Psoas muscle (tissue), 8 donors: ENCODE data around the gene CAPRIN1. TPM values are rescaled to one million over a fixed set of nuclear protein-coding genes. Genes with fewer than 3 reads are reported as not detected.
"Not testable (repeated sequence)": the region's sequence is repeated elsewhere in the genome, so short reads cannot be mapped to it uniquely, and the experiment has no call there.

Source experiments
- ATAC-seq, 4 donors: fragments of 200-7000 bp; cut with Tn5 transposase; one replicate each; pipeline ENCODE4 v1.9.1; 2020; ENCODE audit warnings: moderate library complexity in 3 of 4, mild to moderate bottlenecking in 2 of 4
- DNase-seq, 2 donors: peaks; one replicate each; pipeline ENCODE4 v3.0.0-alpha.2; 2020
- H3K27ac ChIP-seq: fragments of 200-600 bp; one replicate; pipeline ENCODE4 v1.8.0; 2022
- H3K27me3 ChIP-seq, 3 donors: fragments of 200-600 bp in 1 of 3; one replicate each; pipeline versions ENCODE4 v1.6.1 to v1.8.0; 2013 to 2022; ENCODE audit warnings: low read length in 2 of 3, mild to moderate bottlenecking in 2 of 3, moderate library complexity in 1 of 3; ENCODE audit not compliant: insufficient read depth in 3 of 3
- H3K36me3 ChIP-seq, 2 donors: fragments of 200-600 bp in 1 of 2; one replicate each; pipeline versions ENCODE4 v1.6.1 to v1.8.0; 2013 to 2022; ENCODE audit warnings: low read depth in 1 of 2, mild to moderate bottlenecking in 1 of 2, moderate library complexity in 1 of 2; ENCODE audit not compliant: insufficient read depth in 1 of 2
- H3K4me1 ChIP-seq: fragments of 200-600 bp; one replicate; pipeline ENCODE4 v1.8.0; 2022
- H3K4me3 ChIP-seq: fragments of 200-600 bp; one replicate; pipeline ENCODE4 v1.8.0; 2022; ENCODE audit warnings: mild to moderate bottlenecking
- H3K9me3 ChIP-seq: fragments of 200-600 bp; one replicate; pipeline ENCODE4 v1.8.0; 2022
- CTCF ChIP-seq: fragments of 200-600 bp; IDR thresholded peaks from one replicate; pipeline ENCODE4 v1.8.0; 2022; ENCODE audit warnings: antibody characterized with exemption
- WGBS, 3 donors: extraction: QIAGEN DNeasy Blood & Tissue Kit; methylation state at CpG; one replicate each; pipeline versions ENCODE4 v1.1.6 to v1.1.7; 2013; 5-methylcytosine and 5-hydroxymethylcytosine counted together
- intact Hi-C, 2 donors: fragments of 100-400 bp; cut with DNase I; formaldehyde crosslinking; loops; one replicate each; pipeline versions ENCODE4 v1.11.0 to v1.14.2; 2022
- polyA plus RNA-seq, 3 donors: library from polyadenylated mRNA; stranded (reverse); fragments of 200-250 nt; gene quantifications; one replicate each; pipeline ENCODE4 v1.2.3, GENCODE V29; 2013
- total RNA-seq, 4 donors: library from RNA; stranded (reverse); fragmentation: NEBNext Ultra II Directional in 2 of 4; extraction: Animal tissue kit (Norgen Biotek cat#: 25700) in 2 of 4; gene quantifications; one replicate each; pipeline versions ENCODE4 v1.2.1 to v1.2.4, GENCODE V29; 2021 to 2023
- donor health status: healthy with polysubstance abuse.
- donor health status: DM: no; HTN: no; CAD: no; lungs with moderate emphysema.
- donor health status: Bipolar disorder and iron deficiency.
- donor health status: healthy.
- donor health status: DM: yes; HTN: yes; CAD: no.
- donor health status: DM: no; HTN: no; CAD: no.
- donor health status: DM: no; HTN: no; CAD: no.
- donor health status: DM: yes; HTN: yes; CAD: no.

The CAPRIN1 gene
- total and polyA plus RNA-seq, 7 donors = 31.4 to 122 (median 70.3) TPM

- 79 to 88% (median 80%) methylated on average over 7 of the region's 7 CpGs for WGBS, 3 donors
- intact Hi-C loops = no loop called here
- peaks cover 51% of the 10 kb centered on the region for H3K4me1 ChIP-seq
- no peaks in the 10 kb centered on the region for H3K27me3 ChIP-seq
- peaks cover 0 to 27% of the 10 kb centered on the region in 2 donors for H3K36me3 ChIP-seq
- no peak for TF ChIP-seq CTCF
- no peaks in the 10 kb centered on the region for H3K9me3 ChIP-seq
- ATAC-seq = no peak
- H3K27ac ChIP-seq = peak overlapping the region; percentile 30
- no peak for DNase-seq
- no peak overlapping the region for H3K4me3 ChIP-seq
Observed at GRCh38 chr11:34067383-34068065, 16.0 kb downstream of the CAPRIN1 start.

GRCh38 chr11:34068111-34068510 lies 16.6 kb downstream of the CAPRIN1 start:
- ATAC-seq = peak; percentile 62 to 88 (median 79)
- intact Hi-C loops = no loop called here

GRCh38 chr11:34071306-34071705 lies 19.8 kb downstream of the CAPRIN1 start:
- WGBS, 3 donors = 87 to 89% (median 87%) methylated on average over 8 of the region's 8 CpGs

More at GRCh38 chr11:34068111-34068510, 16.6 kb downstream of the CAPRIN1 start:
- peak overlapping the region; percentile 30 for H3K27ac ChIP-seq
- H3K4me1 ChIP-seq = peaks cover 45% of the 10 kb centered on the region
- no peak overlapping the region for H3K4me3 ChIP-seq
- H3K27me3 ChIP-seq = no peaks in the 10 kb centered on the region
- peaks cover 0 to 32% of the 10 kb centered on the region in 2 donors for H3K36me3 ChIP-seq
- no peak for DNase-seq
- no peak for TF ChIP-seq CTCF
- WGBS, 3 donors = 13 to 32% (median 15%) methylated on average over 2 of the region's 2 CpGs
- H3K9me3 ChIP-seq = no peaks in the 10 kb centered on the region

GRCh38 chr11:34072041-34072440 lies 20.5 kb downstream of the CAPRIN1 start:
- Histone ChIP-seq H3K27ac (no peak overlapping the region), H3K4me1 (peaks cover 27% of the 10 kb centered on the region), H3K36me3 (peaks cover 0 to 57% of the 10 kb centered on the region in 2 donors), H3K4me3 (no peak overlapping the region), H3K9me3 (no peaks in the 10 kb centered on the region), H3K27me3 (no peaks in the 10 kb centered on the region)
- ATAC-seq (no peak), DNase-seq (no peak)
- TF ChIP-seq CTCF = no peak
- 80 to 86% (median 81%) methylated on average over 3 of the region's 3 CpGs for WGBS, 3 donors
- intact Hi-C loops = no loop called here

More at GRCh38 chr11:34071306-34071705, 19.8 kb downstream of the CAPRIN1 start:
- DNase-seq, ATAC-seq, H3K9me3 ChIP-seq, H3K4me3 ChIP-seq, H3K27me3 ChIP-seq, H3K27ac ChIP-seq, intact Hi-C loops: not testable (repeated sequence)
- Histone ChIP-seq H3K4me1 (peaks cover 30% of the 10 kb centered on the region), H3K36me3 (peaks cover 0 to 49% of the 10 kb centered on the region in 2 donors)

- WGBS, 3 donors = 73 to 81% (median 76%) methylated on average over 2 of the region's 2 CpGs
- intact Hi-C loops = no loop called here
- no peak for TF ChIP-seq CTCF
- no peaks in the 10 kb centered on the region for H3K27me3 ChIP-seq
- ATAC-seq (no peak), DNase-seq (no peak)
- peaks cover 0 to 65% of the 10 kb centered on the region in 2 donors for H3K36me3 ChIP-seq
- H3K4me1 ChIP-seq = peaks cover 23% of the 10 kb centered on the region
- H3K27ac ChIP-seq = no peak overlapping the region
- no peak overlapping the region for H3K4me3 ChIP-seq
- H3K9me3 ChIP-seq = no peaks in the 10 kb centered on the region
Observed at GRCh38 chr11:34072832-34073231, 21.3 kb downstream of the CAPRIN1 start.
